Tibial nerve (tissue), 4 donors: ENCODE results near the gene KRT71.

Source experiments
- EP300 ChIP-seq, 2 donors: sonication (generic); formaldehyde crosslinking; IDR thresholded peaks; one replicate each; pipeline ENCODE4 v1.6.1; 2017; ENCODE audit warnings: antibody characterized with exemption in 2 of 2, mild to moderate bottlenecking in 1 of 2
- POLR2A ChIP-seq, 2 donors: fragments of 450-650 bp; IDR thresholded peaks; one replicate each; pipeline ENCODE4 v1.6.1; 2017; ENCODE audit warnings: antibody characterized with exemption in 2 of 2, mild to moderate bottlenecking in 2 of 2, moderate library complexity in 2 of 2
- TF ChIP-seq, protein P1 (sequence below), 5 experiments: fragments of 200-600 bp in 3 of 5; fragments of 450-650 bp in 2 of 5; sonication (generic) in 3 of 5; IDR thresholded peaks; one replicate each; pipeline ENCODE4 v1.5.1; 2016 to 2019; ENCODE audit warnings: antibody characterized with exemption in 5 of 5, mild to moderate bottlenecking in 3 of 5, moderate library complexity in 2 of 5

DNA sequence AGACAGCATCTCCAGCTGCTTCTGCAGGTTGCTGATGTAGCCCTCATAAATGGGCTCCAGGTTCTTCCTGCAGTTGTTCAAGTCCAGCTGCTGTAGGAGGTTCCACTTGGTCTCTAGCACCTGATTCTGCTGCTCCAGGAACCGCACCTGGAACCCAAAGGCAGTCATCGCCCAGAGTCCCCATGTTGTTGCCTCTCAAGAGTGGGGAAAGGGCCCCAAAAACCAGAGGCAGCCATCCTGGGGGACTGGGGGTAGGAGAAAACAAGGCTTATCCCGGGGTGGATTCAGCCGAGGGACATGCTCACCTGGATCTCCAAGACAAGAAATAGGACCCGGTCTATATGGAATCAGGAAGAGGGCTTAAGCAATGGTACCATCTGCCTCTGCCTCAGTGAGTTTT is 46.0 kb upstream of the KRT71 start:
- TF ChIP-seq, protein P1, sequence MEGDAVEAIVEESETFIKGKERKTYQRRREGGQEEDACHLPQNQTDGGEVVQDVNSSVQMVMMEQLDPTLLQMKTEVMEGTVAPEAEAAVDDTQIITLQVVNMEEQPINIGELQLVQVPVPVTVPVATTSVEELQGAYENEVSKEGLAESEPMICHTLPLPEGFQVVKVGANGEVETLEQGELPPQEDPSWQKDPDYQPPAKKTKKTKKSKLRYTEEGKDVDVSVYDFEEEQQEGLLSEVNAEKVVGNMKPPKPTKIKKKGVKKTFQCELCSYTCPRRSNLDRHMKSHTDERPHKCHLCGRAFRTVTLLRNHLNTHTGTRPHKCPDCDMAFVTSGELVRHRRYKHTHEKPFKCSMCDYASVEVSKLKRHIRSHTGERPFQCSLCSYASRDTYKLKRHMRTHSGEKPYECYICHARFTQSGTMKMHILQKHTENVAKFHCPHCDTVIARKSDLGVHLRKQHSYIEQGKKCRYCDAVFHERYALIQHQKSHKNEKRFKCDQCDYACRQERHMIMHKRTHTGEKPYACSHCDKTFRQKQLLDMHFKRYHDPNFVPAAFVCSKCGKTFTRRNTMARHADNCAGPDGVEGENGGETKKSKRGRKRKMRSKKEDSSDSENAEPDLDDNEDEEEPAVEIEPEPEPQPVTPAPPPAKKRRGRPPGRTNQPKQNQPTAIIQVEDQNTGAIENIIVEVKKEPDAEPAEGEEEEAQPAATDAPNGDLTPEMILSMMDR (IDR thresholded peaks at IDR 0.05), result no peak
- TF ChIP-seq POLR2A (IDR thresholded peaks at IDR 0.05) (no peak), EP300 (IDR thresholded peaks at IDR 0.05) (no peak)
